ENCODE data around the gene CSAD. TPM values are rescaled to one million over a fixed set of nuclear protein-coding genes. Genes with fewer than 3 reads are reported as not detected.

Gene CSAD
- total and polyA plus RNA-seq, 2 donors (not counting 3 experiments of a cell fraction or from before 2014, with no cell fraction given), result 21.1 to 24.4 TPM

- Histone ChIP-seq H3K4me3 (replicated peaks in 1 of 3; ENCODE audit: insufficient read depth in 1 of 3, low read depth in 1 of 3, low read length in 3 of 3) (no peak overlapping the region), H3K4me1 (ENCODE audit: control insufficient read depth, extremely low read depth, insufficient read depth, low read length) (peaks cover 12% of the 10 kb centered on the region), H4K20me1 (replicated peaks; ENCODE audit: control insufficient read depth, extremely low read depth, insufficient read depth, low read length) (no peaks in the 10 kb centered on the region), H3K36me3 (ENCODE audit: control insufficient read depth in 2 of 2, extremely low read depth in 1 of 2, insufficient read depth in 2 of 2, low read length in 2 of 2) (no peaks in the 10 kb centered on the region), H3K79me2 (ENCODE audit: control insufficient read depth, insufficient read depth, low read length) (no peaks in the 10 kb centered on the region), H3K27me3 (ENCODE audit: control insufficient read depth in 2 of 2, insufficient read depth in 2 of 2, low read length in 2 of 2) (peaks cover 0 to 5% of the 10 kb centered on the region in 2 experiments), H3K9me1 (replicated peaks; ENCODE audit: control insufficient read depth, extremely low read depth, insufficient read depth, low read length) (no peaks in the 10 kb centered on the region), H3K27ac (ENCODE audit: insufficient read depth, low read depth, low read length) (no peak overlapping the region), H3K4me2 (ENCODE audit: insufficient read depth, low read length) (no peak overlapping the region), H2AFZ (ENCODE audit: low read depth, low read length) (no peak overlapping the region), H3K9ac (replicated peaks; ENCODE audit: extremely low read depth, insufficient read depth, low read length) (no peak overlapping the region), H3K9me3 (replicated peaks; ENCODE audit: control insufficient read depth, insufficient read depth, low read length) (no peaks in the 10 kb centered on the region)
- BruUV-seq (replicated peaks), result no TSS peak
- FAIRE-seq (no peak), DNase-seq (ENCODE audit: low read depth, low spot score) (no peak)
- dilution Hi-C loops (cut with MboI; ENCODE audit: extremely low pct_ligation_motif_present, low sequenced_read_pairs) (no loop called here), intact Hi-C loops (cut with micrococcal nuclease) (no loop called here)
- no peak for TF ChIP-seq JUN (IDR thresholded peaks at IDR 0.05; ENCODE audit: borderline replicate concordance, insufficient read depth, insufficient read length, low read depth)
- TF ChIP-seq, protein P1, sequence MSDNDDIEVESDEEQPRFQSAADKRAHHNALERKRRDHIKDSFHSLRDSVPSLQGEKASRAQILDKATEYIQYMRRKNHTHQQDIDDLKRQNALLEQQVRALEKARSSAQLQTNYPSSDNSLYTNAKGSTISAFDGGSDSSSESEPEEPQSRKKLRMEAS (IDR thresholded peaks at IDR 0.05; ENCODE audit: insufficient read depth, insufficient read length), result no peak
- no peak for TF ChIP-seq GATA2 (IDR thresholded peaks at IDR 0.05; ENCODE audit: insufficient read depth, insufficient read length, low read depth, low read length)
- TF ChIP-seq POLR2A (IDR thresholded peaks at IDR 0.05; ENCODE audit: low read depth, low read length), result no peak
- ChIA-PET POLR2A (no interaction called here), CTCF (no interaction called here)
Observed at GRCh38 chr12:53227341-53227740, 46.6 kb upstream of the CSAD start.

DNA sequence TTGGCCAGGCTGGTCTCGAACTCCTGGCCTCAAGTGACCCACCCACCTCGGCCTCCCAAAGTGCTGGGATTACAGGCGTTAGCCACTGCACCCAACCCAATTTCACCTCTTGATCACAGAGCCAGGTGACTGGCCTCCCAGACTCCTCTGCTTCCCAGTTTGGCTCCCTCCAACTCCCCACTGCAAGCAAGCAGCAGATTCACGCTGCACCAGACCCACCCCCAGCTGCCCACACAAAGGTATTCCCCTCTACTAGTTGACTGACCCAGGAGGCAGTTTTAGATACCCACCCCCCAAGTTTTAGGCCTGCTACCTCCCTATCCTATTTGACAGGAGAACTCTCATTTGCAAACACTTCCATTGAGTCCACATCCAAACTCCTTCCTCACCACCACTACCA lies 46.1 kb upstream of the CSAD start:
- H4K20me1 ChIP-seq (replicated peaks; ENCODE audit: control insufficient read depth, extremely low read depth, insufficient read depth, low read length), result no peaks in the 10 kb centered on the region
- H3K36me3 ChIP-seq (ENCODE audit: control insufficient read depth in 2 of 2, extremely low read depth in 1 of 2, insufficient read depth in 2 of 2, low read length in 2 of 2), result no peaks in the 10 kb centered on the region
- no TSS peak for BruUV-seq (replicated peaks)
- H2AFZ ChIP-seq (ENCODE audit: low read depth, low read length), result no peak overlapping the region
- CTCF ChIA-PET, result no interaction called here
- H3K4me3 ChIP-seq (replicated peaks in 1 of 3; ENCODE audit: insufficient read depth in 1 of 3, low read depth in 1 of 3, low read length in 3 of 3), result no peak overlapping the region
- no peak for TF ChIP-seq POLR2AphosphoS5 (IDR thresholded peaks at IDR 0.05; ENCODE audit: insufficient read depth, low read depth, low read length)
- TF ChIP-seq GATA2 (IDR thresholded peaks at IDR 0.05; ENCODE audit: insufficient read depth, insufficient read length, low read depth, low read length), result no peak
- TF ChIP-seq, protein P1 (IDR thresholded peaks at IDR 0.05; ENCODE audit: insufficient read depth, insufficient read length), result no peak
- TF ChIP-seq POLR2A (IDR thresholded peaks at IDR 0.05; ENCODE audit: low read depth, low read length), result no peak
- TF ChIP-seq MYC (IDR thresholded peaks at IDR 0.05; ENCODE audit: low read depth, low read length), result no peak
- TF ChIP-seq JUN (IDR thresholded peaks at IDR 0.05; ENCODE audit: borderline replicate concordance, insufficient read depth, insufficient read length, low read depth), result no peak
- peaks cover 17% of the 10 kb centered on the region for H3K4me1 ChIP-seq (ENCODE audit: control insufficient read depth, extremely low read depth, insufficient read depth, low read length)
- DNase-seq (ENCODE audit: low read depth, low spot score) (no peak), FAIRE-seq (no peak)
- intact Hi-C loops (cut with micrococcal nuclease) (no loop called here), dilution Hi-C loops (cut with MboI; ENCODE audit: extremely low pct_ligation_motif_present, low sequenced_read_pairs) (no loop called here)
- no peaks in the 10 kb centered on the region for H3K9me1 ChIP-seq (replicated peaks; ENCODE audit: control insufficient read depth, extremely low read depth, insufficient read depth, low read length)
- no peak overlapping the region for H3K9ac ChIP-seq (replicated peaks; ENCODE audit: extremely low read depth, insufficient read depth, low read length)
- H3K4me2 ChIP-seq (ENCODE audit: insufficient read depth, low read length), result no peak overlapping the region
- POLR2A ChIA-PET, result no interaction called here
- no peak overlapping the region for H3K27ac ChIP-seq (ENCODE audit: insufficient read depth, low read depth, low read length)
- no peaks in the 10 kb centered on the region for H3K79me2 ChIP-seq (ENCODE audit: control insufficient read depth, insufficient read depth, low read length)
- H3K27me3 ChIP-seq (ENCODE audit: control insufficient read depth in 2 of 2, insufficient read depth in 2 of 2, low read length in 2 of 2), result peaks cover 0 to 5% of the 10 kb centered on the region in 2 experiments
- H3K9me3 ChIP-seq (replicated peaks; ENCODE audit: control insufficient read depth, insufficient read depth, low read length), result no peaks in the 10 kb centered on the region

Measured in endothelial cell of umbilical vein (primary cell).